ENCODE measurements around the gene USP49. TPM values are rescaled to one million over a fixed set of nuclear protein-coding genes. Genes with fewer than 3 reads are reported as not detected.

Gene USP49
- polyA plus RNA-seq, 1 of the 3 experiments (the other 2 are of a cell fraction), result 2.4 TPM

DNA sequence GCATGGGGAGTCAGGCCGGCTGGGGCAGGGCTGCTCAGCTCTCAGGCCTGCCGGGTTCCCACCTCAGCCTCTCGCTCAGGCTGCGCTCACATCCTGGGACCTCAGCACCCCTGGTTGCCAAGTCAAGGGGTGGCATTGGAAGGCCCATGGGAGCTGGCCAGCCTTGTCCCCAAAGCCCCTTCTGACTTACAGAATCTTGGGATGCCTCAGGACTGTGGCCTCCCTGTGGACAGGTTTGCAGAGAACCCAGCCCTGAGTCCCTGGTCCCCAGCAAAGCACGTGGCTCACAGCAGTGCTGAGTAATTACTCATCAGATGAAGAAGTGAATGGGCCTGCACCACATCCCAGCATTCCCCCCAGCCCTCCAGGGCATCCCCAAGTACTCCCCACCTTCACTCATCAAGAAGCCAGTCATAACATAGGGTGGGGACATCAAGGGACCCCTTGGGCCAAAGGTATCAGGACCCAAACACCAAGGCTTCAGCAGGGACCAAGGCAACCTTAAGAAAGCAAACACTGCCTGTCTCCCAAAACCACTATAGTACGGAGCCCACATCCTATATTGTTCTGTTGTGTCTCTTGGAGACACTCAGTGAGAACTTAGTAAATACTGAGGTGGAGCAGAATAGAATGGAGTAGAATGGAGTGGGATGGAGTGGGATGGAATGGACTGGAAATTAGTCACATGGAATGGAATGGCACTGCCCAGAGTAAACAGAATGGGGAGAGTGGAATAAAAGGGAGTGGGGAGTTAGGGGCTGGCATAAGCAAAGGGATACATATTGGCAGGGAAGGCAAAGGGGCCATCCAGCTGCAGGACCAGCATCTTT lies 151.6 kb downstream of the USP49 start (continued):
- TF ChIP-seq IRF3 (IDR thresholded peaks at IDR 0.05; ENCODE audit: low read depth, low read length), result no peak
- no peak for TF ChIP-seq RFX5 (IDR thresholded peaks at IDR 0.05; ENCODE audit: low read length)

DNA sequence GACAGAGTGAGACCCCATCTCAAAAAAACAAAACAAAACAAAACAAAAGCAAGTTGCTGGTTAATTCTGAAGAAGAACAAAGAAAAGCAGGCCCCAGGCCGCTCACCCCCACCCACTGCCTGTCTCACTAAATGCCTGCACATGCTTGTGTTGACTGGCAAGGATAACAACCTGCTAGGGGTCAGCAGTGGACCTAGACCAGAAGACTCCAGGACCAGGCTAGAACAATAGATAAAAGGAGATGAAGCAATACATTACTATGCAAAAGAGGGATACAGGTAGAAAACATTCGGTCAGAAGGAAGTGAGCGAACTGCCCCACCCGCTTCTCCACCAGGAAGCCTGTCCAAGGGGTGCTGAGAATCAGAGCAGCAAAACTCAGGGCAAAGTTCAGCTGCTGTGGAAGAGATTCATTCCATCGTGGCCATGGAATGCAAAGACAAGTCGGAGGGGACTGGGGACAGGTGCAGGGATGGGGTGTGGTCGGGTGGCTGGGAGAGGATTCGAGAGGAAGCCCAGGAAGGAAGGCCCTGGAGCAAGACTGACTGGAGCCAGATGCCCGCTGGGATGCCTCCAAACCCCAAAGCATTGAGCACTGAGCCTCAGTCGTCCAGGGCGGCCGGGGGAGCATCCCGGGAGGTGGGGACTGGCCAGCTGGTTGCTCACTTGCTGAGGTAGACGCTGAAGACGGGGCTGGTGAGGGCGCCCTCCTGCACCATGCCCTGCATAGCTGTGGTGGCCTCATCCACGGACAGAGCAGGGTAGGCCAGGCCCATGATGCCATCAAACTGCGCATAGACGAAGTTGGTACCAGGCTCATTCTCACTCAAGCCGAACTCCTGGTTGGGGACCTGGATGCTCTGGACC lies 153.3 kb downstream of the USP49 start:
- TF ChIP-seq SMC3 (IDR thresholded peaks at IDR 0.05; ENCODE audit: low read depth, low read length) (no peak), IRF3 (IDR thresholded peaks at IDR 0.05; ENCODE audit: low read depth, low read length) (no peak)
- Histone ChIP-seq H3K36me3 (replicated peaks in 1 of 2; ENCODE audit: control insufficient read depth in 1 of 2, insufficient read depth in 2 of 2, low read length in 1 of 2) (no peaks in the 10 kb centered on the region), H3K27ac (ENCODE audit: low read depth in 2 of 2, low read length in 1 of 2) (no peak overlapping the region), H3K9ac (no peak overlapping the region), H3K4me3 (ENCODE audit: low read depth in 2 of 2, low read length in 1 of 2) (no peak overlapping the region), H3K9me3 (no peaks in the 10 kb centered on the region), H3K79me2 (ENCODE audit: insufficient read depth) (no peaks in the 10 kb centered on the region), H3F3A (replicated peaks; ENCODE audit: insufficient read depth) (no peaks in the 10 kb centered on the region), H4K20me1 (ENCODE audit: insufficient read depth) (no peaks in the 10 kb centered on the region), H2AFZ (ENCODE audit: low read depth) (no peak overlapping the region), H3K4me2 (no peak overlapping the region), H3K4me1 (ENCODE audit: control insufficient read depth in 1 of 2, insufficient read depth in 2 of 2, low read depth in 1 of 2, low read length in 1 of 2) (no peaks in the 10 kb centered on the region; a peak in 1 of 4 replicates), H3K9me2 (no peaks in the 10 kb centered on the region), H3K27me3 (ENCODE audit: insufficient read depth) (no peaks in the 10 kb centered on the region)
- DNase-seq, result no peak
- WGBS (ENCODE audit: low lambda C conversion rate), result 71% methylated on average over 10 of the region's 20 CpGs
- ChIA-PET CTCF (interaction anchor here (0.7 to 1.3 kb wide), 2 partner anchors 13 to 46 kb away, joined by 3 to 4 read pairs; partner anchors contain the start of gene TOMM6), POLR2A (no interaction called here)

- Histone ChIP-seq H4K20me1 (ENCODE audit: insufficient read depth) (no peaks in the 10 kb centered on the region), H3K4me3 (ENCODE audit: low read depth in 2 of 2, low read length in 1 of 2) (no peak overlapping the region), H3K27me3 (ENCODE audit: insufficient read depth) (no peaks in the 10 kb centered on the region), H3K4me1 (ENCODE audit: control insufficient read depth in 1 of 2, insufficient read depth in 2 of 2, low read depth in 1 of 2, low read length in 1 of 2) (peaks cover 0 to 5% of the 10 kb centered on the region in 2 experiments; a peak in 2 of 4 replicates), H3K9me3 (no peaks in the 10 kb centered on the region), H3K9me2 (no peaks in the 10 kb centered on the region), H3K27ac (ENCODE audit: low read depth in 2 of 2, low read length in 1 of 2) (no peak overlapping the region), H3K79me2 (ENCODE audit: insufficient read depth) (no peaks in the 10 kb centered on the region), H3K4me2 (no peak overlapping the region), H3K36me3 (replicated peaks in 1 of 2; ENCODE audit: control insufficient read depth in 1 of 2, insufficient read depth in 2 of 2, low read length in 1 of 2) (no peaks in the 10 kb centered on the region), H3K9ac (no peak overlapping the region), H3F3A (replicated peaks; ENCODE audit: insufficient read depth) (no peaks in the 10 kb centered on the region), H2AFZ (ENCODE audit: low read depth) (no peak overlapping the region)
- WGBS (ENCODE audit: low lambda C conversion rate), result 77% methylated on average over 8 of the region's 13 CpGs
- DNase-seq, result no peak
- TF ChIP-seq, protein P1, sequence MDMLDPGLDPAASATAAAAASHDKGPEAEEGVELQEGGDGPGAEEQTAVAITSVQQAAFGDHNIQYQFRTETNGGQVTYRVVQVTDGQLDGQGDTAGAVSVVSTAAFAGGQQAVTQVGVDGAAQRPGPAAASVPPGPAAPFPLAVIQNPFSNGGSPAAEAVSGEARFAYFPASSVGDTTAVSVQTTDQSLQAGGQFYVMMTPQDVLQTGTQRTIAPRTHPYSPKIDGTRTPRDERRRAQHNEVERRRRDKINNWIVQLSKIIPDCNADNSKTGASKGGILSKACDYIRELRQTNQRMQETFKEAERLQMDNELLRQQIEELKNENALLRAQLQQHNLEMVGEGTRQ (IDR thresholded peaks at IDR 0.05; ENCODE audit: borderline replicate concordance, low read depth, low read length), result no peak
- TF ChIP-seq MAX (IDR thresholded peaks at IDR 0.05; ENCODE audit: low read depth), result no peak
- no peak for TF ChIP-seq RXRA (IDR thresholded peaks at IDR 0.05; ENCODE audit: borderline replicate concordance, low read depth)
- TF ChIP-seq, protein P2, sequence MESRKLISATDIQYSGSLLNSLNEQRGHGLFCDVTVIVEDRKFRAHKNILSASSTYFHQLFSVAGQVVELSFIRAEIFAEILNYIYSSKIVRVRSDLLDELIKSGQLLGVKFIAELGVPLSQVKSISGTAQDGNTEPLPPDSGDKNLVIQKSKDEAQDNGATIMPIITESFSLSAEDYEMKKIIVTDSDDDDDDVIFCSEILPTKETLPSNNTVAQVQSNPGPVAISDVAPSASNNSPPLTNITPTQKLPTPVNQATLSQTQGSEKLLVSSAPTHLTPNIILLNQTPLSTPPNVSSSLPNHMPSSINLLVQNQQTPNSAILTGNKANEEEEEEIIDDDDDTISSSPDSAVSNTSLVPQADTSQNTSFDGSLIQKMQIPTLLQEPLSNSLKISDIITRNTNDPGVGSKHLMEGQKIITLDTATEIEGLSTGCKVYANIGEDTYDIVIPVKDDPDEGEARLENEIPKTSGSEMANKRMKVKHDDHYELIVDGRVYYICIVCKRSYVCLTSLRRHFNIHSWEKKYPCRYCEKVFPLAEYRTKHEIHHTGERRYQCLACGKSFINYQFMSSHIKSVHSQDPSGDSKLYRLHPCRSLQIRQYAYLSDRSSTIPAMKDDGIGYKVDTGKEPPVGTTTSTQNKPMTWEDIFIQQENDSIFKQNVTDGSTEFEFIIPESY (IDR thresholded peaks at IDR 0.05; ENCODE audit: borderline replicate concordance, low read depth), result no peak
- TF ChIP-seq RFX5 (IDR thresholded peaks at IDR 0.05; ENCODE audit: low read length), result no peak
- TF ChIP-seq MXI1 (IDR thresholded peaks at IDR 0.05; ENCODE audit: low read depth, low read length), result no peak
- TF ChIP-seq NFIC (IDR thresholded peaks at IDR 0.05; ENCODE audit: borderline replicate concordance), result no peak
- TF ChIP-seq RAD21 (IDR thresholded peaks at IDR 0.05; ENCODE audit: low read length), result no peak
- no peak for TF ChIP-seq POLR2AphosphoS5 (IDR thresholded peaks at IDR 0.05; ENCODE audit: low read depth, low read length)
- no peak for TF ChIP-seq ELF1 (IDR thresholded peaks at IDR 0.05)
- CTCF ChIA-PET, result interaction anchor here (1.3 to 2.1 kb wide), 2 partner anchors 14 to 46 kb away, joined by 4 to 13 read pairs; partner anchors contain the start of gene TOMM6
- POLR2A ChIA-PET, result no interaction called here
Observed at GRCh38 chr6:41740366-41741162, 154.6 kb downstream of the USP49 start.
